Caco-2 (cell line): ENCODE results near the gene UGDH. TPM values are rescaled to one million over a fixed set of nuclear protein-coding genes. Genes with fewer than 3 reads are reported as not detected.

Experiments used
- BruUV-seq: library from RNA; stranded (reverse); fragments of 400-500 nt; replicated peaks from 2 replicates; lab custom pipeline; 2021; lab: Mats Ljungman, UMichigan
- CTCF ChIA-PET: fragments of 300-600 bp; sonication (Branson Sonifier 250); formaldehyde crosslinking; loops from one replicate; lab custom pipeline; 2022; ENCODE audit warnings: antibody characterized with exemption; lab: Charles Lee
- POLR2A ChIA-PET: fragments of 300-600 bp; sonication (Branson Sonifier 250); formaldehyde crosslinking; loops from one replicate; lab custom pipeline; 2022; ENCODE audit warnings: antibody characterized with exemption; lab: Charles Lee
- DNase-seq, 2 experiments: peaks; one replicate each; pipeline versions ENCODE4 v3.0.0 to v3.0.0-alpha.2; 2020 to 2022
- H3K27me3 ChIP-seq: replicated peaks from 2 replicates; pipeline ENCODE4 v1.6.0; 2011; ENCODE audit warnings: low read length; ENCODE audit not compliant: control insufficient read depth, insufficient read depth
- H3K36me3 ChIP-seq: 2 replicates; pipeline ENCODE4 v1.5.1; 2011; ENCODE audit warnings: low read length; ENCODE audit not compliant: control insufficient read depth, insufficient read depth
- H3K4me1 ChIP-seq: fragments of 250-450 bp; sonication (Bioruptor Pico); 2 replicates; pipeline ENCODE4 v1.5.1; 2020; ENCODE audit warnings: mild to moderate bottlenecking
- H3K4me3 ChIP-seq: 2 replicates; pipeline ENCODE4 v1.5.1; 2011; ENCODE audit warnings: low read depth, mild to moderate bottlenecking, control low read depth, low read length
- H3K9me3 ChIP-seq: fragments of 250-450 bp; sonication (Bioruptor Pico); 2 replicates; pipeline ENCODE4 v1.5.1; 2020; ENCODE audit warnings: mild to moderate bottlenecking, moderate library complexity
- H3K27ac Mint-ChIP-seq: one replicate; pipeline ENCODE4 v1.8.0; 2022; ENCODE audit warnings: mixed read lengths; ENCODE audit not compliant: unreplicated experiment
- H3K27me3 Mint-ChIP-seq: one replicate; pipeline ENCODE4 v1.8.0; 2022; ENCODE audit warnings: mixed read lengths; ENCODE audit not compliant: insufficient read depth, unreplicated experiment
- H3K36me3 Mint-ChIP-seq: one replicate; pipeline ENCODE4 v1.8.0; 2022; ENCODE audit warnings: mild to moderate bottlenecking, mixed read lengths; ENCODE audit not compliant: insufficient read depth, unreplicated experiment
- H3K4me1 Mint-ChIP-seq: one replicate; pipeline ENCODE4 v1.8.0; 2022; ENCODE audit warnings: low read depth, mixed read lengths; ENCODE audit not compliant: unreplicated experiment
- H3K4me3 Mint-ChIP-seq: one replicate; pipeline ENCODE4 v1.8.0; 2022; ENCODE audit warnings: mild to moderate bottlenecking, moderate library complexity, mixed read lengths; ENCODE audit not compliant: unreplicated experiment
- H3K9me3 Mint-ChIP-seq: one replicate; pipeline ENCODE4 v1.8.0; 2022; ENCODE audit warnings: mixed read lengths; ENCODE audit not compliant: unreplicated experiment
- intact Hi-C: fragments of 100-400 bp; cut with micrococcal nuclease; formaldehyde crosslinking; loops from one replicate; pipeline ENCODE4 v1.10.0; 2022; ENCODE audit not compliant: unreplicated experiment
- total RNA-seq: library from RNA; stranded (reverse); gene quantifications from 2 replicates; pipeline ENCODE4 v1.2.3, GENCODE V29; 2022
- TF ChIP-seq, protein P1 (sequence below), 2 experiments: fragments of 200-600 bp in 1 of 2; IDR thresholded peaks; 1 replicate in 1 of 2; 2 replicates in 1 of 2; pipeline versions ENCODE4 v1.5.1 to v1.8.0; 2011 to 2022; ENCODE audit warnings: antibody characterized with exemption in 1 of 2, control low read depth in 1 of 2, inconsistent platforms in 1 of 2, low read depth in 1 of 2, low read length in 1 of 2, mild to moderate bottlenecking in 1 of 2, moderate library complexity in 1 of 2; ENCODE audit not compliant: insufficient read depth in 1 of 2, severe bottlenecking in 1 of 2, unreplicated experiment in 1 of 2

Gene UGDH
- total RNA-seq, 1 experiment from 2014 or later = 139 TPM

DNA sequence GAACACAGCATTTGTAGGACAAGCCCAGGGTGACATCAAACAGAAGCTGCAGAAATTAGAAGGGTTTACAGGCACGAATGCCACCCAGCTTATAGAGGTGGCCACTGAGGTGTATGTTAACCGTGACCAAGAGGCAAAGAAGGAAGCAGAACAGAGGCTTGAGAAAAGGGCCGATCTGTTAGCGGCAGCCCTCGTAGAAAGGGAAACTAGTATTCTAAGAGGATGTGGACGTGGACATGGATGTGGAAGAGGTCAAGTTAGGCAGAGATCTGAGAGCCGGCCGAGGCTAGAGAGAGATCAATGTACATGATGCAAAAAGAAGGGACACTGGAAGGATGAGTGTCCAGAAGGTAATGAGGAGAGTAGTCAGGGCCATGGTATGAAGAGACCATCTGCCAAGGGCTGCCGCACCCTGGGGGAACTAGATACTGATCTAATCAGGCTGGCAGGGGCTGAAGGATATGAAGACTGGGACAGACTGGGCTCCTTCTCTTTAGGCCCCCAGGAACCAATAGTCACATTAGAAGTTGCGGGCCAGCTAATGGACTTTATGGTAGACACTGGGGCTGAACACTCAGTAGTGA, 40.9 kb downstream of the UGDH start:
- Histone ChIP-seq H3K36me3 (no peaks in the 10 kb centered on the region), H3K9me3 (peaks cover 6% of the 10 kb centered on the region), H3K4me3 (no peak overlapping the region), H3K27me3 (no peaks in the 10 kb centered on the region), H3K4me1 (peaks cover 9% of the 10 kb centered on the region; the same call in 1 of the 2 replicates)
- TF ChIP-seq, protein P1, sequence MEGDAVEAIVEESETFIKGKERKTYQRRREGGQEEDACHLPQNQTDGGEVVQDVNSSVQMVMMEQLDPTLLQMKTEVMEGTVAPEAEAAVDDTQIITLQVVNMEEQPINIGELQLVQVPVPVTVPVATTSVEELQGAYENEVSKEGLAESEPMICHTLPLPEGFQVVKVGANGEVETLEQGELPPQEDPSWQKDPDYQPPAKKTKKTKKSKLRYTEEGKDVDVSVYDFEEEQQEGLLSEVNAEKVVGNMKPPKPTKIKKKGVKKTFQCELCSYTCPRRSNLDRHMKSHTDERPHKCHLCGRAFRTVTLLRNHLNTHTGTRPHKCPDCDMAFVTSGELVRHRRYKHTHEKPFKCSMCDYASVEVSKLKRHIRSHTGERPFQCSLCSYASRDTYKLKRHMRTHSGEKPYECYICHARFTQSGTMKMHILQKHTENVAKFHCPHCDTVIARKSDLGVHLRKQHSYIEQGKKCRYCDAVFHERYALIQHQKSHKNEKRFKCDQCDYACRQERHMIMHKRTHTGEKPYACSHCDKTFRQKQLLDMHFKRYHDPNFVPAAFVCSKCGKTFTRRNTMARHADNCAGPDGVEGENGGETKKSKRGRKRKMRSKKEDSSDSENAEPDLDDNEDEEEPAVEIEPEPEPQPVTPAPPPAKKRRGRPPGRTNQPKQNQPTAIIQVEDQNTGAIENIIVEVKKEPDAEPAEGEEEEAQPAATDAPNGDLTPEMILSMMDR (IDR thresholded peaks at IDR 0.05; ENCODE audit: insufficient read depth in 1 of 2, low read depth in 1 of 2, low read length in 1 of 2, severe bottlenecking in 1 of 2, unreplicated experiment in 1 of 2) = no peak
- ChIA-PET CTCF (no interaction called here), POLR2A (no interaction called here)
- intact Hi-C loops = no loop called here
- no peak overlapping the region for H3K4me3 Mint-ChIP-seq
- no peaks in the 10 kb centered on the region for H3K27me3 Mint-ChIP-seq
- no peaks in the 10 kb centered on the region for H3K4me1 Mint-ChIP-seq
- peak overlapping the region; percentile 6 for H3K27ac Mint-ChIP-seq
- H3K9me3 Mint-ChIP-seq = peaks cover 24% of the 10 kb centered on the region
- no peaks in the 10 kb centered on the region for H3K36me3 Mint-ChIP-seq
- DNase-seq = no peak
- no TSS peak for BruUV-seq

DNA sequence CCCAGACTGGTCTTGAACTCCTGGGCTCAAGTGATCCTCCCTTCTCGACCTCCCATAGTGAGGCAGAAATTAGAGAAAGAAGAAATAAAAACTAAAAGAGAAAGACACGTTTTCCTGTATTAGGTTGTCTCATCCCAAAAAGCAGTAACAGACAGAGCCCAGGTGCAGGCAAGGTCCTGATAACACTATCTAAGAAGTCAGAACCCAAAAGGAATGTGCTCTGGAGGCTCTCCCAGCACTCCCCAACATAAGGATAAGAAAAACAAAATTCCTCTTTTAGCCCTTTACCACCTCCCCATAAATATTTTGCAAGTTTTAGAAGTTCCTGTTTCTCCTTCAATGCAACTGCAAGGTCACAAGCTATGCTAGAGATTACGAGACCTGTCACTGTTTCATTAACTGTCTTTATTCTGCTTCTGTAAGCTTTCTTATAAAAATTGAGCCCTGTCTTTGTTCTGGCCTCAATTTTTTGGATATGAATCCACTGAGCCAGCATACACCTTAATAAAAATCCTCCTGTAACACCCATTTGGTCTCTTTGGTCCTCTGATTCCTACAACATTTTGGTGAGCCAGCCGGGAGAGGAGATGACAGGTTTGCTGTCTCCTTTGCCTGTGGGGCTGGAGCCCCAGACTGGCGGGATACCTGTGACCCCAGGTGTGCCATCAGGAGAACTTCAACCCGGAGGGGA, 42.5 kb downstream of the UGDH start:
- peaks cover 9% of the 10 kb centered on the region; the same call in 1 of the 2 replicates for H3K4me1 ChIP-seq
- H3K27ac Mint-ChIP-seq = no peak overlapping the region
- no peak overlapping the region for H3K4me3 Mint-ChIP-seq
- no peak for DNase-seq
- H3K36me3 Mint-ChIP-seq = no peaks in the 10 kb centered on the region
- ChIA-PET CTCF (interaction anchor here (0.6 kb wide), 1 partner anchor 341 kb away, joined by 3 read pairs; no protein-coding TSS in a partner anchor), POLR2A (no interaction called here)
- H3K27me3 Mint-ChIP-seq = no peaks in the 10 kb centered on the region
- TF ChIP-seq, protein P1 (IDR thresholded peaks at IDR 0.05; ENCODE audit: insufficient read depth in 1 of 2, low read depth in 1 of 2, low read length in 1 of 2, severe bottlenecking in 1 of 2, unreplicated experiment in 1 of 2) = no peak
- H3K9me3 ChIP-seq = peaks cover 6% of the 10 kb centered on the region
- H3K36me3 ChIP-seq = no peaks in the 10 kb centered on the region
- peaks cover 24% of the 10 kb centered on the region for H3K9me3 Mint-ChIP-seq
- H3K27me3 ChIP-seq = no peaks in the 10 kb centered on the region
- H3K4me3 ChIP-seq = no peak overlapping the region
- BruUV-seq = no TSS peak
- no peaks in the 10 kb centered on the region for H3K4me1 Mint-ChIP-seq
- intact Hi-C loops = no loop called here

DNA sequence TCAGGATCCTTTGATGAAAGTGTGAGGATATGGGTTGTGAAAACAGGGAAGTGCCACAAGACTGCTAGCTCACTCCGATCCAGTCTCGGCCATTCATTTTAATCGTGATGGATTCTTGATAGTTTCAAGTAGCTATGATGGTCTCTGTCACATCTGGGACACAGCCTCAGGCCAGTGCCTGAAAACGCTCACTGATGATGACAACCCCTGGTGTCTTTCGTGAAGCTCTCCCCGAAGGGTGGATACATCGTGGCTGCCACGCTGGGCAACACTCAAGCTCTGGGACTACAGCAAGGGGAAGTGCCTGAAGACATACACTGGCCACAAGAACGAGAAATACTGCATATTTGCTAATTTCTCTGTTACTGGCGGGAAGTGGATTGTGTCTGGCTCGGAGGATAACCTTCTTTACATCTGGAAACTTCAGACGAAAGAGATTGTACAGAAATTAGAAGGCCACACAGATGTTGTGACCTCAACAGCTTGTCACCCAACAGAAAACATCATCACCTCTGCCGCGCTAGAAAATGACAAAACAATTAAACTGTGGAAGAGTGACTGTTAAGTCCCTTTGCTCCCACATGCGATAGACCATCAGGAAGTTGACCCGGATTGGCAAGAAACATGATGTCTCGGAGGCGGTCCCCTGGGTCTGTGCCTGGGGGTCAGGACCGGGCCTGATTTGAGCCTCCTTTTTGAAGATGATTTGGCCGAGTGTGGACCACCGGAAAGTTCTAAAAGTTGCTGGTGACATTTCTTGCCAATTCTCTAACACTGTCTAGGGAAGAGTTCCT, 46.1 kb downstream of the UGDH start:
- no TSS peak for BruUV-seq
- Histone ChIP-seq H3K4me3 (no peak overlapping the region), H3K9me3 (peaks cover 6% of the 10 kb centered on the region), H3K36me3 (no peaks in the 10 kb centered on the region), H3K27me3 (no peaks in the 10 kb centered on the region), H3K4me1 (no peaks in the 10 kb centered on the region)
- POLR2A ChIA-PET = no interaction called here
- intact Hi-C loops = no loop called here
- no peak overlapping the region for H3K4me3 Mint-ChIP-seq
- no peaks in the 10 kb centered on the region for H3K27me3 Mint-ChIP-seq
- H3K9me3 Mint-ChIP-seq = peaks cover 18% of the 10 kb centered on the region
- H3K36me3 Mint-ChIP-seq = peaks cover 9% of the 10 kb centered on the region
- H3K4me1 Mint-ChIP-seq = no peaks in the 10 kb centered on the region
- TF ChIP-seq, protein P1 (IDR thresholded peaks at IDR 0.05; ENCODE audit: insufficient read depth in 1 of 2, low read depth in 1 of 2, low read length in 1 of 2, severe bottlenecking in 1 of 2, unreplicated experiment in 1 of 2) = no peak
- H3K27ac Mint-ChIP-seq = no peak overlapping the region
- no peak for DNase-seq
- CTCF ChIA-PET = no interaction called here
